Stimulated activated CD8-positive, alpha-beta memory T cell treated with anti-CD3 and anti-CD28 coated beads, Interleukin-2, amount 100 ng/mL, for 48 hours (primary cell): ENCODE data around the gene KANSL3.
"Not testable (repeated sequence)": the region's sequence is repeated elsewhere in the genome, so short reads cannot be mapped to it uniquely, and the experiment has no call there.

Experiments
- DNase-seq, 2 donors: peaks; one replicate each; pipeline ENCODE4 v3.0.0-alpha.2; 2020; ENCODE audit warnings: low read depth in 2 of 2

KANSL3 gene

GRCh38 chr2:96654791-96655190 lies 16.7 kb upstream of the KANSL3 start:
- DNase-seq: not testable (repeated sequence)

GRCh38 chr2:96651793-96652192 lies 13.7 kb upstream of the KANSL3 start:
- DNase-seq: no peak

GRCh38 chr2:96649342-96649741 lies 11.2 kb upstream of the KANSL3 start:
- no peak for DNase-seq

GRCh38 chr2:96648306-96648930 lies 10.3 kb upstream of the KANSL3 start:
- DNase-seq: no peak

GRCh38 chr2:96647681-96648080 lies 9.6 kb upstream of the KANSL3 start:
- DNase-seq: no peak

- no peak for DNase-seq
These were observed 4.7 kb upstream of the KANSL3 start, which contains the start of gene FER1L5 for GRCh38 chr2:96642564-96643360. TSS of gene FER1L5 (plus strand) at chr2:96642764. CDS start at chr2:96642837, 73 bp downstream.

- DNase-seq: peak; percentile 74 to 77
These were observed 548 bp downstream of the KANSL3 start for GRCh38 chr2:96637385-96638143.

- no peak for DNase-seq
These were observed 1.5 kb downstream of the KANSL3 start for GRCh38 chr2:96636551-96637171.

GRCh38 chr2:96633641-96634040 lies 4.5 kb downstream of the KANSL3 start:
- DNase-seq: no peak

GRCh38 chr2:96631804-96632435 lies 6.2 kb downstream of the KANSL3 start:
- no peak for DNase-seq

GRCh38 chr2:96626553-96626942 lies 11.6 kb downstream of the KANSL3 start:
- no peak for DNase-seq

GRCh38 chr2:96625571-96626552 lies 12.2 kb downstream of the KANSL3 start:
- no peak for DNase-seq

GRCh38 chr2:96623116-96623515 lies 15.0 kb downstream of the KANSL3 start:
- no peak for DNase-seq

GRCh38 chr2:96622544-96622943 lies 15.6 kb downstream of the KANSL3 start:
- DNase-seq: no peak

- no peak for DNase-seq
These were observed 19.4 kb downstream of the KANSL3 start for GRCh38 chr2:96618596-96619283.

GRCh38 chr2:96617012-96617411 lies 21.1 kb downstream of the KANSL3 start:
- no peak for DNase-seq

- DNase-seq: no peak
These were observed 21.6 kb downstream of the KANSL3 start for GRCh38 chr2:96616535-96616934.

- DNase-seq: no peak
These were observed 22.0 kb downstream of the KANSL3 start for GRCh38 chr2:96616128-96616527.
